H9 (cell line): ENCODE measurements around the gene ISM2. TPM values are rescaled to one million over a fixed set of nuclear protein-coding genes. Genes with fewer than 3 reads are reported as not detected.

Experiments
- DNase-seq: peaks from one replicate; pipeline ENCODE4 v3.0.0-alpha.2; 2017
- H2AFZ ChIP-seq: one replicate; pipeline ENCODE4 v1.6.1; 2013; ENCODE audit warnings: mild to moderate bottlenecking, low read length, control low read depth, moderate library complexity
- H2AK5ac ChIP-seq: 2 replicates; pipeline ENCODE4 v1.6.1; 2013; ENCODE audit warnings: low read length, control low read depth, mixed read lengths; ENCODE audit not compliant: insufficient read length
- H2BK120ac ChIP-seq: one replicate; pipeline ENCODE4 v1.6.1; 2013; ENCODE audit warnings: low read depth, mild to moderate bottlenecking, low read length, control low read depth, inconsistent platforms; ENCODE audit not compliant: poor library complexity, severe bottlenecking
- H2BK12ac ChIP-seq: 2 replicates; pipeline ENCODE4 v1.6.1; 2013; ENCODE audit warnings: low read length, control low read depth, mixed read lengths, low read depth; ENCODE audit not compliant: insufficient read length
- H2BK15ac ChIP-seq: 2 replicates; pipeline ENCODE4 v1.6.1; 2013; ENCODE audit warnings: low read depth, low read length, control low read depth
- H2BK20ac ChIP-seq: one replicate; pipeline ENCODE4 v1.6.1; 2013; ENCODE audit warnings: low read depth, mild to moderate bottlenecking, low read length, control low read depth, inconsistent platforms; ENCODE audit not compliant: poor library complexity, severe bottlenecking
- H2BK5ac ChIP-seq: 2 replicates; pipeline ENCODE4 v1.6.1; 2013; ENCODE audit warnings: low read length, control low read depth, mixed read lengths; ENCODE audit not compliant: insufficient read length
- H3K14ac ChIP-seq: 2 replicates; pipeline ENCODE4 v1.6.1; 2013; ENCODE audit warnings: low read length, control low read depth; ENCODE audit not compliant: insufficient read depth
- H3K18ac ChIP-seq: 2 replicates; pipeline ENCODE4 v1.6.1; 2013; ENCODE audit warnings: low read depth, mild to moderate bottlenecking, mixed read lengths, low read length, control low read depth; ENCODE audit not compliant: insufficient read length
- H3K23ac ChIP-seq: 2 replicates; pipeline ENCODE4 v1.6.1; 2013; ENCODE audit warnings: low read length, control low read depth, mixed read lengths, low read depth; ENCODE audit not compliant: insufficient read length
- H3K23me2 ChIP-seq: 2 replicates; pipeline ENCODE4 v1.6.1; 2013; ENCODE audit warnings: low read depth, mild to moderate bottlenecking, mixed read lengths, low read length, control low read depth; ENCODE audit not compliant: insufficient read length, poor library complexity, severe bottlenecking
- H3K27ac ChIP-seq: 2 replicates; pipeline ENCODE4 v1.5.1; 2013; ENCODE audit warnings: low read length, control low read depth, mixed read lengths, low read depth; ENCODE audit not compliant: insufficient read length
- H3K27me3 ChIP-seq: 2 replicates; pipeline ENCODE4 v1.6.1; 2013; ENCODE audit warnings: low read length, control low read depth, inconsistent platforms; ENCODE audit not compliant: insufficient read depth
- H3K4ac ChIP-seq: 2 replicates; pipeline ENCODE4 v1.6.1; 2013; ENCODE audit warnings: low read depth, mild to moderate bottlenecking, control low read depth, inconsistent platforms, low read length, moderate library complexity
- H3K4me1 ChIP-seq: 2 replicates; pipeline ENCODE4 v1.6.1; 2013; ENCODE audit warnings: low read length, control low read depth, inconsistent platforms; ENCODE audit not compliant: insufficient read depth
- H3K4me2 ChIP-seq: 2 replicates; pipeline ENCODE4 v1.6.1; 2013; ENCODE audit warnings: low read length, control low read depth, mixed read lengths; ENCODE audit not compliant: insufficient read length, insufficient read depth
- H3K56ac ChIP-seq: 2 replicates; pipeline ENCODE4 v1.6.1; 2013; ENCODE audit warnings: low read depth, mild to moderate bottlenecking, mixed read lengths, low read length, control low read depth; ENCODE audit not compliant: insufficient read length
- H3K79me1 ChIP-seq: 2 replicates; pipeline ENCODE4 v1.6.1; 2013; ENCODE audit warnings: low read depth, mild to moderate bottlenecking, moderate library complexity, low read length, control low read depth, inconsistent platforms; ENCODE audit not compliant: insufficient read depth, poor library complexity, severe bottlenecking
- H3K79me2 ChIP-seq: 2 replicates; pipeline ENCODE4 v1.6.1; 2013; ENCODE audit warnings: low read length, control low read depth, inconsistent platforms; ENCODE audit not compliant: insufficient read depth
- H3K9ac ChIP-seq: 2 replicates; pipeline ENCODE4 v1.6.1; 2013; ENCODE audit warnings: low read length, control low read depth, mixed read lengths; ENCODE audit not compliant: insufficient read length; ENCODE audit errors: extremely low read depth
- H3K9me3 ChIP-seq: one replicate; pipeline ENCODE4 v1.6.1; 2013; ENCODE audit warnings: low read depth, low read length, inconsistent platforms; ENCODE audit not compliant: control insufficient read depth
- H3T11ph ChIP-seq: one replicate; pipeline ENCODE4 v1.6.1; 2013; ENCODE audit warnings: mild to moderate bottlenecking, low read length, control low read depth, inconsistent platforms
- H4K20me1 ChIP-seq: one replicate; pipeline ENCODE4 v1.6.1; 2013; ENCODE audit not compliant: control insufficient read depth, insufficient read length, insufficient read depth
- H4K5ac ChIP-seq: 2 replicates; pipeline ENCODE4 v1.6.1; 2013; ENCODE audit warnings: low read depth, mild to moderate bottlenecking, mixed read lengths, low read length, control low read depth; ENCODE audit not compliant: insufficient read length
- H4K8ac ChIP-seq: replicated peaks from 2 replicates; pipeline ENCODE4 v1.6.1; 2013; ENCODE audit warnings: low read length, control low read depth, mixed read lengths, low read depth; ENCODE audit not compliant: insufficient read length
- H4K91ac ChIP-seq: 2 replicates; pipeline ENCODE4 v1.6.1; 2013; ENCODE audit warnings: low read depth, mild to moderate bottlenecking, moderate library complexity, mixed read lengths, low read length, control low read depth; ENCODE audit not compliant: insufficient read length
- H3K27ac Mint-ChIP-seq, 3 experiments: 2 replicates in 2 of 3; 3 replicates in 1 of 3; pipeline ENCODE4 v1.8.0; 2020 to 2021; ENCODE audit warnings: mixed read lengths in 3 of 3, mild to moderate bottlenecking in 1 of 3, moderate library complexity in 1 of 3
- H3K27me3 Mint-ChIP-seq: 2 replicates; pipeline ENCODE4 v1.8.0; 2021; ENCODE audit warnings: low read depth, mild to moderate bottlenecking, moderate library complexity, mixed read lengths
- H3K36me3 Mint-ChIP-seq, 3 experiments: 2 replicates in 2 of 3; 3 replicates in 1 of 3; pipeline ENCODE4 v1.8.0; 2020 to 2021; ENCODE audit warnings: low read depth in 3 of 3, mixed read lengths in 3 of 3; ENCODE audit not compliant: insufficient read depth in 1 of 3
- H3K4me1 Mint-ChIP-seq, 2 experiments: 2 replicates each; pipeline ENCODE4 v1.8.0; 2020; ENCODE audit warnings: mixed read lengths in 2 of 2
- H3K4me3 Mint-ChIP-seq, 2 experiments: 2 replicates in 1 of 2; 3 replicates in 1 of 2; pipeline ENCODE4 v1.8.0; 2020 to 2021; ENCODE audit warnings: mild to moderate bottlenecking in 2 of 2, mixed read lengths in 2 of 2, moderate library complexity in 1 of 2
- H3K9me3 Mint-ChIP-seq, 2 experiments: 2 replicates in 1 of 2; 3 replicates in 1 of 2; pipeline ENCODE4 v1.8.0; 2020; ENCODE audit warnings: mild to moderate bottlenecking in 2 of 2, mixed read lengths in 2 of 2, moderate library complexity in 1 of 2
- CTCF ChIP-seq: fragments of 200-600 bp; sonication (generic); conservative IDR thresholded peaks from 3 replicates; pipeline ENCODE4 v1.8.0; 2021; ENCODE audit warnings: antibody characterized with exemption, mild to moderate bottlenecking
- WGBS: extraction: QIAGEN DNeasy Blood & Tissue Kit; methylation state at CpG from one replicate; pipeline ENCODE4 v1.1.7; 2013; ENCODE audit warnings: missing lambda C conversion rate, low lambda C conversion rate, mixed read lengths; ENCODE audit not compliant: insufficient read length; ENCODE audit errors: extremely low coverage; 5-methylcytosine and 5-hydroxymethylcytosine counted together
- total RNA-seq: library from RNA; stranded (reverse); gene quantifications from 2 replicates; pipeline ENCODE4 v1.2.1, GENCODE V29; 2021

Gene ISM2
- total RNA-seq, 1 experiment from 2014 or later, result 0.39 TPM

- Histone ChIP-seq H4K8ac (no peak overlapping the region), H2AK5ac (no peak overlapping the region), H3K4ac (no peak overlapping the region), H3K18ac (no peak overlapping the region), H2BK15ac (no peak overlapping the region), H2BK20ac (no peak overlapping the region), H3K27me3 (no peaks in the 10 kb centered on the region), H3K79me1 (no peaks in the 10 kb centered on the region), H3K56ac (no peak overlapping the region), H3K9me3 (no peaks in the 10 kb centered on the region), H2BK12ac (no peak overlapping the region), H3T11ph (no peak overlapping the region), H3K4me1 (no peaks in the 10 kb centered on the region), H4K91ac (no peak overlapping the region), H3K23ac (no peak overlapping the region), H4K20me1 (no peaks in the 10 kb centered on the region), H3K9ac (no peak overlapping the region), H4K5ac (no peak overlapping the region), H3K79me2 (no peaks in the 10 kb centered on the region), H2AFZ (no peak overlapping the region), H2BK120ac (no peak overlapping the region), H3K27ac (no peak overlapping the region), H3K23me2 (no peaks in the 10 kb centered on the region), H3K14ac (no peak overlapping the region), H2BK5ac (no peak overlapping the region), H3K4me2 (no peak overlapping the region)
- H3K9me3 Mint-ChIP-seq, result no peaks in the 10 kb centered on the region
- no peak for TF ChIP-seq CTCF
- H3K4me1 Mint-ChIP-seq, result no peaks in the 10 kb centered on the region
- H3K27ac Mint-ChIP-seq, result no peak overlapping the region
- DNase-seq, result no peak
- H3K27me3 Mint-ChIP-seq, result peaks cover 2% of the 10 kb centered on the region; the same call in 1 of the 2 replicates
- no CpG with 5 or more reads among the region's 3 CpGs for WGBS
- H3K36me3 Mint-ChIP-seq, result no peaks in the 10 kb centered on the region; a peak in 1 of 7 replicates
- no peak overlapping the region for H3K4me3 Mint-ChIP-seq
Measured at GRCh38 chr14:77485256-77485655, 13.4 kb downstream of the ISM2 start.
